Subcutaneous adipose tissue (tissue), 4 donors: ENCODE results near the gene TEP1. TPM values are rescaled to one million over a fixed set of nuclear protein-coding genes. Genes with fewer than 3 reads are reported as not detected.

Experiments
- total RNA-seq, 4 donors: library from RNA; depleted of rRNA; stranded (reverse); fragments of >200 nt; gene quantifications; one replicate each; pipeline ENCODE4 v1.1.0, GENCODE V29; 2016
- TF ChIP-seq, protein P1 (sequence below): fragments of 450-650 bp; IDR thresholded peaks from one replicate; pipeline ENCODE4 v1.5.1; 2016; ENCODE audit warnings: low read depth, mild to moderate bottlenecking, control low read depth, antibody characterized with exemption, moderate library complexity

Gene TEP1
- total RNA-seq, 4 donors from 2014 or later: 24.8 to 34.5 (median 28.2) TPM

DNA sequence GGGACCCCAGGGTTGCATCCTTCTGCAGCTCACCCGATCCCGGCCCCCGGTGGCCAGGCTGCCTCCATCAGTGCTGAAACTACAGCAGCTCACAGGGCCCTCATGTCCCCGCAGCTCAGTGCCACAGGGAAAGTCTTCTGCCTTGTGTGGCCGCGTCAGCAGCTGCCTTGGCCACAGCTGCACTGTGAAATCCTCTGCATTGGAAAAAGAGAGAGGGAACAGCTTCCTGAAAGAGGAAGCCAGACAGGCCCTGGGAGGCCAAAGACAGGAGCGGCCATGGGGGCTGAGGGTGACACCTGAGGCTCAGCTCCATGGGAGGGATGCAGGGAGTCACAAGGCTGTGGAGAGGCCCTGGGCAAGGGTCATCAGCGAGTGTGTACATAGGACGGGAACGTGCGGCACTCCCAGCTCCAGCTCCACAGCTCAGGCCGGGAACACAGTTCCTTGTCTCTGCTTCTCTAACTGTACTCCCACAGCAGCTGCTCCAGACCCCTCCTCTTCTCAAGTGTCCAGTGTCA is 37.2 kb downstream of the TEP1 start:
- TF ChIP-seq, protein P1, sequence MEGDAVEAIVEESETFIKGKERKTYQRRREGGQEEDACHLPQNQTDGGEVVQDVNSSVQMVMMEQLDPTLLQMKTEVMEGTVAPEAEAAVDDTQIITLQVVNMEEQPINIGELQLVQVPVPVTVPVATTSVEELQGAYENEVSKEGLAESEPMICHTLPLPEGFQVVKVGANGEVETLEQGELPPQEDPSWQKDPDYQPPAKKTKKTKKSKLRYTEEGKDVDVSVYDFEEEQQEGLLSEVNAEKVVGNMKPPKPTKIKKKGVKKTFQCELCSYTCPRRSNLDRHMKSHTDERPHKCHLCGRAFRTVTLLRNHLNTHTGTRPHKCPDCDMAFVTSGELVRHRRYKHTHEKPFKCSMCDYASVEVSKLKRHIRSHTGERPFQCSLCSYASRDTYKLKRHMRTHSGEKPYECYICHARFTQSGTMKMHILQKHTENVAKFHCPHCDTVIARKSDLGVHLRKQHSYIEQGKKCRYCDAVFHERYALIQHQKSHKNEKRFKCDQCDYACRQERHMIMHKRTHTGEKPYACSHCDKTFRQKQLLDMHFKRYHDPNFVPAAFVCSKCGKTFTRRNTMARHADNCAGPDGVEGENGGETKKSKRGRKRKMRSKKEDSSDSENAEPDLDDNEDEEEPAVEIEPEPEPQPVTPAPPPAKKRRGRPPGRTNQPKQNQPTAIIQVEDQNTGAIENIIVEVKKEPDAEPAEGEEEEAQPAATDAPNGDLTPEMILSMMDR: no peak

DNA sequence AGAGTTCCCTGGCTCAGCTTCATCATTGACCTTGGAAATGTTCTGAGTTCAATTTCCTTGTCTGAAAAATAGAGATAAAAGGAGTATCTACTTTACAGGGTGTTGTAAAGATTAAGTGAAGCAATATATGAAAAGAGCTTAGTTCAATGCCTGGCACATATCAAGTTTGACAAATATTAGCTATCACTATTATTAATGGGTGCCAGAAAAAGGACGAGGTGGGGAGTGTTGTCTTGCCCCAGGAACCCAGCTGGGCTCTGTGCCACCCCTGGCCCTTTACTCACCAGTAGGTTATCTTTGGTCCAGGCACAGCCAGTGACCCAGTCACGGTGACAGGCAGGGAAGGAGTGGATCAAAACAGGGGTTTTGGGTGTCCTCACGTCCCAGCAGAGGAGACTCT is 37.8 kb downstream of the TEP1 start:
- TF ChIP-seq, protein P1: no peak

DNA sequence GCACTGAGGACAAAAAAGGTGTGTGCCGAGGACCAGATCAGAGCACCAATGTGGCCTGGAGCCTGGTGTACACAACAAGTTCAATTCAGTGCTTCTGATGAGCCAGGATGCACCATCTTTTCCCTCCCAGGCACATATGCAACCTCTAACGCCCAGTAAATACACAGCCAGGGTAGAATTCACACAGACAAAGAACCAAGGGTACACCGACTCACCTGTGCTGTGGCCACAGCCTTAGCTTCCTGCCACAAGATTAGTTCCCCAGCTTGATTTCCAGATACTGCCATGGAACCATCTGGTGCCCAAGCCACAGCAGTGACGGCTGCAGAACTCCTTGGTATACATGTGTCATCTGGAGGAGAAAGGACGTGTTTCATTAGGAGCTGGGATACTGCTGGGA is 40.5 kb downstream of the TEP1 start:
- TF ChIP-seq, protein P1: no peak

DNA sequence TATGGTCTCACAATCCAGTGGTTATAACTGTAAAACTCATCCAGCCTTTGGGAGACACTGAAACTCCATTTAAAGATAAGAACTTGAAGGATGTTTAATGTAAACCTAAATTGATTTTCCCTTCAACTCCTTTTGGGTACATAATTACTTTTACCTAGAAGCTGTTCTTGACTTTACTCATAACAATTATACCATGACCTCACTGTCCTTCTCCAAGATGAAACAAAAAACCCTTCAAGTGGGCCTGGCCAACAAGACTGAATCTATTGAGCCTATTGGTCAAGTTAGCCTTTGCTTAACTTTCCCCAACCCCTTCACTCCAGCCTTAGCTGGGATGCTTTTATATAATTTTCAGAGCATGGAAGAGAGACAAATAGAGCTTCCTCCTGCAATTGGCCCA is 47.4 kb downstream of the TEP1 start:
- TF ChIP-seq, protein P1: no peak

DNA sequence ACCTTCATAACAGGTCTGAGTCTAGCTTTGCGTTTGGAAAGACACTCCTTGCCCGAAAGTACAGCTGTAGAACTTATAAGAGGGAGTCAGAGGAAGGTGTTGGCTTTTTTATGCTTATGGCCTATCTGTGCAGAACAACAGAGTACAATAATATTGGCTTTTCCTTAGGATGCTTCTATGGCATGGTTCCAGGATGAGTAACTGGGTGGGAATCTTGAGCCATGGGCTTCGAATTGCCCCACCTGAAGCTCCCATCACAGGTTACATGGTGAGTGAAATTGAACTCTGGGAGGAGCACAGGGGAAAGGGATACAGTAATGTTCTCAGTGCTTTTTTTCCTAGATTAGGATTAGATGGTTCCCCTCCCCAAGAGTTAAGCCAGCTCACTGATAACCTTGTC is 56.9 kb downstream of the TEP1 start:
- TF ChIP-seq, protein P1: no peak

DNA sequence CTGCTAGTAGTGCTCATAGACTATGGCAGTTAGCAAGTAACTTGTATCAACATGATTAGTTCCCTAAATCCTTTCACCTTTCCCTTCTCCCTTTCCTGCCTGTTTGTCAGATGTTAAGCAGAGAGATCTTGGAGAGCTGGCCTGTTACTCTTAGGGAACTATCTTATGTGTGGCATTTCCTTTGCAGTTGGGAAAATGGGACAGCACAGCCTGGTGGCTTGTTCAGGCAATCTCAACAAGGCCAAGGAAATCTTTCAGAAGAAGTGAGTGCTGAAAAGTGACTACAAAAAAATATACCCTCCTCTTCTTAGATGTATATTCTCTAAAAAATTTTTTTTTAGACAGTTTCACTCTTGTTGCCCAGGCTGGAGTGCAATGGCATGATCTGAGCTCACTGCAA is 62.4 kb downstream of the TEP1 start:
- TF ChIP-seq, protein P1: no peak

DNA sequence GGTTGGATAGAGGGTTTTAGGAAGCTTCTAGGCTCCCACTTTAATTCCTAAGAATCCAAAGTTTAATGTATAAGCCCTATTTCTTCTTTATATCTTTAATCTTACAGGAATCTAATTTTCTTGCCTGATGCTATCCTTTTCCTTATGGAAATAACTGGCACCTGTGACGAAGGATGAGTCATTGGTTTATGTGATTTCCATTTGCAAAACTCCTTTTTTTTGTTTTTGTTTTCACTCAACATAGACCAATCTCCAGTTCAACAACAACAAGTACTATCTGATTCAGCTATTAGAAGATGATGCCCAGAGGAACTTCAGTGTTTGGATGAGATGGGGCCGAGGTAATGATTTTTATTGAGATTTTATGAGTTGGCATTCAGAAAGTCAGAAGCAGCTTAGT is 63.0 kb downstream of the TEP1 start:
- TF ChIP-seq, protein P1: no peak
